Measurements from ENCODE around the gene FLACC1.
"Not testable (repeated sequence)": the region's sequence is repeated elsewhere in the genome, so short reads cannot be mapped to it uniquely, and the experiment has no call there.

Gene FLACC1

DNA sequence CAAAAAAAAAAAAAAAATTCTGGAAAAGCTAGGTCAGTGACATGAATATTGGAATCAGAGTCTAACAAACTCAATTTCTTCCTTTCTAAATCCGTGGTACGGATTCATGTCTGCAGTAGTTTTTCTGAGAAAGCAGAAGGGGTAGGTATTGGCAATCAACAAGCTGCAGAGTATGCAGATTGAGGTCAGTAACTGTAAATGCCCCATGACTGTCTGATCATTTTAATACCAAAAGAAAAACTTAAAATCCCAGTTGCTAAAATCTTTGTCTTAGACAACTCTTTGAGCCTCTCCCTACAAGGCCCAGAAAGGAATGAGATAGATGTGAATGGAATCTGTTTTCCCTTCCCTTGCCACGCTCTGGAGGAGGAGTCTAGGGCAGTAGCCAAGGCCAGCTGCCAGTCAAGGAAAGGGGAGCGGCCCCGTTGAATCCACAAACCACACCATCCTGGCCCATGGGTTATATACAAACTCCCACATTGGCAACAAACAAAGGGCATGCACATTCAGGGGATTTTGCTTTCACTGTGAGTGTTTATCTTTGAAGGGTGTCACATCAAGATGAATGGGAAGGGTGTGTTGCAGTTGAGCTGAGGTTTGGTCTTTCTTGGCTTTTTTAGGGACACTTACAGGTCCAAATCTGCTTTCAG is 102.9 kb downstream of the FLACC1 start:
- peak; percentile 24 for DNase-seq (ENCODE audit: low read depth)

DNA sequence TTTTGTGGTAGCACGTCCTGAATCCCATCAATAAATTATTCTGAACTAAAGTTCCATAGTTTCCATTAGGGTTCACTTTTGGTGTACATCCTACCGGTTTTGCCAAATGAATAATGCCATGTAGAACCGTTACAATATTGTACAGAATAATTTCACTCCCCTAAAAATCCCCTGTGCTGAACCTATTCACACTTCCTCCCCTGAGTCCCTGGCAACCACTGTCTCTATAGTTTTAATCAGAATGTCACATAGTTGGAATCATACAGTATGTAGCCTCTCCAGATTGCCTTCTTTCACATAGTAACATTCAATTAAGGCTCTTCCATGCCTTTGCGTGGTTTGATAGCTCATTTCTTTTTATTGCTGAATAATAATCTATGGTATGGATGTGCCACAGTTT is 106.4 kb downstream of the FLACC1 start:
- DNase-seq (ENCODE audit: low read depth): no peak

DNA sequence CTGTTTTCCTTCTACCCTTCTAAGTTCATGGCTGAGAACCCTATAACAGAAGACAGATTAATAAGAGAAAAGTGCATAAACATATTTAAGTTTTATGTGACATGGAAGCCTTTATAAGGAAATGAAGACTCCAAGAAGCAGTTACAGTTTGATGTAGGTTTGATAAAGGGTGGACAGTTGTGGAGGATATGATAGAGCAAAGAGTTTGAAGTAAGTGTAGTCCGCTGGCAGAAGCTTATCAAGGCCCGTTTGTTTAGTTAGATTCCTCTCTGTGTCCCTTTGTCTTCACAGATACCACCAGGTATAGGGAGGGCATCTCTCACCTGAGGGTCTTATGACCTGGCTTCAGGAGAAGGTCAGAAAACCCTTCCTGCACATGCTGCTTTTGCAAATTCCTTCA is 107.3 kb downstream of the FLACC1 start:
- DNase-seq (ENCODE audit: low read depth): no peak

DNA sequence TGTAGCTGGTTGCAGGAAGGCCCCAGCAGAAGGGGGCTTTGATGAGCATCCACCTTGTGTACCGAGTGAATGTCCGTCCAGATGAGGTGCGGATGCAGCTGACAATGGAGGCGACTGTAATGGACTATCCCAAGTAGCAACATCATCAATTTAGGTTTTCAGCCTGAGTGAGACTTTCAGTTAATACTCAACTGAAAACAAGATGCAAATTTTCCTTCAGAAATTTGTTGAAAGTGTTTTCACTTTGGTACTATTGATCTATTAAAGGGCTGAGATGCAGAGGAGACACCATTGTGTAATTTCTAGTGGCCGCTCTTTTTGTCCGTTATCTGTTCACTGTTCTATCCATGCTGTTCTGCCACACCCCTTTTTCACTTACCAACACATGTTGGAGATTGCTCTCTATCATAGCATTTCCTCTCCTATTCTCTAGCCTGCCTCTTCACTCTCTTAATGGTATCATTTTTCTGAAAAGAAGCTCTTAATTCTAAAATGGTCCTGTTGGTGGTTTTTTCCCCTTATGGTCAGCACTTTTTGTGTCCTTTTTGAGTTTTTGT is 108.8 kb downstream of the FLACC1 start:
- no peak for DNase-seq (ENCODE audit: low read depth)

DNA sequence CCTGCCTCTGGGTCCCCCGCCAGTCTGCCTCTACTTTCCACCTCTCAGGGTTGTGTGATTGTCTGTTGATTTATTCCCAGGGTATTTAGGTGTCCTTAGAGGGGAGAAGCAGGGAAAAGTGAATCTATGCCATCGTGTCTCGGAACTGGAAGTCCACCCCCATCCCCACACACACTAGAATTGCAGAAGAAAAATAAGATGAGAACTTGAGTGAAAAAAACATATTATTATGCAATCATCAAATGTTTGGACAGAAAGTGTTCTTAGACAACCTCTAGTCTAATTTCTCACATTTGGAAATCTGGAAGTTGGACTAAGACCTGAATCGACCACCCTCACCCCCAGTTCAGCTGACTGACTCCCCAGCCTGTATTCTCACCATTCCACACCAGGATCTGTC is 110.9 kb downstream of the FLACC1 start:
- DNase-seq (ENCODE audit: low read depth): no peak

DNA sequence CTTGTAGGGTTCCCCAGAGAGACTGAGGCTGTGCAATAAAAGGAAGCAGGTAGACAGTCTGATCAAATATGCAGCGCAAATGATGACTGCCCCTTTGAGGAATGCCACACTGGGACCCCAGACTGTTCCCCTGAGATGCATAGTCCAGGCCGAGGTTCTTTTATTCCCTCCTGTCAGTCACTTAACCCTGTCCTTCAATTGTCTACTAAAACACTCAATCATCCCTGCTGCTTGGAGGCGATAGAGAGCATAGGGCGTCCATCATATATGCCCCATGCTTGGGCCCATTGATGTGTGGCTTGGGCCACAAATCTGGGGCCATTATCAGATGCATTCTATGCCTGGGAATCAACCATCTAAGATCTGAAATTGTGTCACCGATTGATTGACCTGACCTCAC is 112.3 kb downstream of the FLACC1 start:
- DNase-seq (ENCODE audit: low read depth): no peak

DNA sequence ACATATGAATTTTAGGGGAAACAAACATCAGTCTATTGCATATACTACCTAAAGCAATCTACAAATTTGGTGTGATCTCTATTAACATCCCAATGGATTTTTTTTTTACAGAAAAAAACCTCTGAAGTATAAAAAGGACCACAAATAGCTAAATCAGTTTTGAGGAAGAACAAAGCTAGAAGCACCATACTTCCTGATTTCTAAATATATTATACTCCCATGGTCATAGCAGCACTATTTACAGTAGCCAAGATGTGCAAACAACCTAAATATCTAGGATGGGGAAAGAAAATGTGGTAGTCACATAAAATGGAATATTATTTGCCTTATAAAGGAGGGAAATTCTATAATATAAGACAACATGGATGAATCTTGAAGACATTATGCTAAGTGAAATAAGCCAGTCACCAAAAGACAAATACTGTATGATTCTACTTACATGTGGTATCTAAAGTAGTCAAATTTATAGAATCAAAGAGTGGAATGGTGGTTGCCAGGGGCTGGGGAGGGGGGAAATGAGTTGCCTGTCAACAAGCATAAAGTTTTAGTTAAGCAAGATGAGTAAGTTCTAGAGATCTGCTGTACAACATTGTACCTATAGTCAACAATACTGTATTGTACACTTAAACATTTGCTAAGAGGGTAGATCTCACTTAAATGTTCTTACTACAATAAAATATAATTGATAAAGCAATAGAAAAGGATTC is 114.4 kb downstream of the FLACC1 start:
- no peak for DNase-seq (ENCODE audit: low read depth)

DNA sequence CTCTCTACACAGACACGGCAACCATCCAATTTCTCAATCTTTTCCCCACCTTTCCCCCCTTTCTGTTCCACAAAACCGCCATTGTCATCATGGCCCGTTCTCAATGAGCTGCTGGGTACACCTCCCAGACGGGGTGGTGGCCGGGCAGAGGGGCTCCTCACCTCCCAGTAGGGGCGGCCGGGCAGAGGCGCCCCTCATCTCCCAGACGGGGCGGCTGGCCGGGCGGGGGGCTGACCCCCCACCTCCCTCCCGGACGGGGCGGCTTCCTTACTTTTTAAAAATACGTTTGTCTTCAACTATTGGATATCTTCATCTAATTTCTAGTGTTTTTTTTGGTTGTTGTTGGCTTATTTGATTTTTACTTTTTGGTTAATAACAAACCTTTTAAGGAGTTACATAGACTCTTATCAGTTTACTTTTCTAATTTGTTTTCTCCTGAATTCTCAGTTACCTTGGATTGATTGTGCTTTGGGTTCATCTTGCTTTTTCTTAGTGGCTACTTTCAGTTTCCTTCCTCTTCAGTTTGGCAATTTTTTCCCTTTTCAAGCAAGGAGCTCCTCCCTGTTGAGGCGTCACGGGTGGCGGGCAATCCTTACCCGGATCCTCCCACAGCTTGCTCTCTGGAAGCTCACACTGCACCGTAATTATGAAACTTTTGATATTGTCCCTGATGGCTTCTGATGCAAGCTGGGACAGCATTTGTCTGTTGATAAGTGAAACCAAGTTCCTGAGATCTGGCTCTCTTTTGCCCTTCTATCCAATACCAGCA is 117.8 kb downstream of the FLACC1 start:
- DNase-seq (ENCODE audit: low read depth): not testable (repeated sequence)

Measured in GM04504 (cell line).